ENCODE results near the gene TMEM219. TPM values are rescaled to one million over a fixed set of nuclear protein-coding genes. Genes with fewer than 3 reads are reported as not detected.

Gene TMEM219
- total and polyA plus RNA-seq, 10 of the 15 experiments (the other 5 are each of a cell fraction or from before 2014, with no cell fraction given) = 33.6 to 74.6 (median 56.5) TPM

GRCh38 chr16:29961479-29962343 lies at the start of gene TMEM219 (continued):
- TF ChIP-seq CTCF (IDR thresholded peaks at IDR 0.05 in 2 of 3, conservative IDR thresholded peaks at IDR 0.05 in 1 of 3; ENCODE audit: control insufficient read depth in 2 of 3, extremely low read depth in 1 of 3, insufficient read depth in 1 of 3, low read depth in 3 of 3, low read length in 3 of 3) (peak; percentile 17 to 32 (median 22); a peak in 2 of 6 replicates), SMAD1 (IDR thresholded peaks at IDR 0.05; ENCODE audit: low read depth, partially characterized antibody) (no peak), NR2C1 (IDR thresholded peaks at IDR 0.05) (peak; percentile 24; the same call in 1 of the 2 replicates), MEF2B (IDR thresholded peaks at IDR 0.05; ENCODE audit: partially characterized antibody, poor library complexity, severe bottlenecking) (peak; percentile 19), BACH1 (IDR thresholded peaks at IDR 0.05; ENCODE audit: borderline replicate concordance) (0 out of 2 replicates have a peak, but pooled peaks have one; percentile 51), IKZF1 (conservative IDR thresholded peaks at IDR 0.05) (peak; percentile 81), CBFB (IDR thresholded peaks at IDR 0.05; ENCODE audit: low read depth) (no peak), NRF1 (conservative IDR thresholded peaks at IDR 0.05; ENCODE audit: low read depth, low read length) (peak; percentile 82), CHD1 (IDR thresholded peaks at IDR 0.05; ENCODE audit: low read depth, low read length) (peak; percentile 95), EGR1 (IDR thresholded peaks at IDR 0.05; ENCODE audit: borderline replicate concordance in 1 of 2, low read depth in 2 of 2, low read length in 2 of 2) (peak in 1 of 2 experiments; percentile 47; a peak in 1 of 3 replicates), KAT2A (conservative IDR thresholded peaks at IDR 0.05; ENCODE audit: control insufficient read depth, low read depth, low read length) (no peak), SMC3 (IDR thresholded peaks at IDR 0.05; ENCODE audit: borderline replicate concordance, low read length) (no peak), CREM (IDR thresholded peaks at IDR 0.05; ENCODE audit: low read depth) (peak; percentile 51; the same call in 1 of the 2 replicates), ZNF207 (IDR thresholded peaks at IDR 0.05; ENCODE audit: borderline replicate concordance) (0 out of 2 replicates have a peak, but pooled peaks have one; percentile 14), SKIL (IDR thresholded peaks at IDR 0.05; ENCODE audit: low read depth, poor library complexity, severe bottlenecking) (peak; percentile 51), HCFC1 (IDR thresholded peaks at IDR 0.05; ENCODE audit: low read length) (peak; percentile 27; the same call in 1 of the 2 replicates), EED (IDR thresholded peaks at IDR 0.05; ENCODE audit: low read depth) (peak; percentile 31; the same call in 1 of the 2 replicates)

All from GM12878 (cell line).